ENCODE data around the gene TNS3.

The TNS3 gene

GRCh38 chr7:47356261-47356660 lies 225.7 kb downstream of the TNS3 start:
- in situ Hi-C loops (cut with HindIII; ENCODE audit: low sequenced_read_pairs): no loop called here

GRCh38 chr7:47355684-47356083 lies 226.2 kb downstream of the TNS3 start:
- in situ Hi-C loops (cut with HindIII; ENCODE audit: low sequenced_read_pairs): no loop called here

GRCh38 chr7:47354831-47355541 lies 226.9 kb downstream of the TNS3 start:
- in situ Hi-C loops (cut with HindIII; ENCODE audit: low sequenced_read_pairs): no loop called here

DNA sequence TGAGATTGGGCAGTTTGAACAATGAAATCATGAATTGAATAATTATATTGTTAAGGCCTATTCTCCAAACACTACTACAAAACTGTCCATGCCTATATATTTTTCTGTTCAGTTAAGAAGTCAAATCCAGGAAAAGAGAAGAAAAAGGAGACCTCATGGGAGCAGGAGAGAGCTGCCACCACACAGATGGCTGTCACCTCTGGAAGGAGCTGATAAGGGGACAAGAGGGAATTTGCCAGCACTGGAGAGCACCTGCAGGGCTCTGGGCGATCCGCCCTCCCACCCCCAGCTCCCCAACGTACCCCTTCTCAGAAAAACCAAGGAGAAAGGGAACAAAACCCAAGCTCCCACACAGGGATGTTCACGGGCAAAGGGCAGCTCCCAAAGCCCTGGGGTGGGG lies 227.8 kb downstream of the TNS3 start:
- in situ Hi-C loops (cut with HindIII; ENCODE audit: low sequenced_read_pairs): no loop called here

DNA sequence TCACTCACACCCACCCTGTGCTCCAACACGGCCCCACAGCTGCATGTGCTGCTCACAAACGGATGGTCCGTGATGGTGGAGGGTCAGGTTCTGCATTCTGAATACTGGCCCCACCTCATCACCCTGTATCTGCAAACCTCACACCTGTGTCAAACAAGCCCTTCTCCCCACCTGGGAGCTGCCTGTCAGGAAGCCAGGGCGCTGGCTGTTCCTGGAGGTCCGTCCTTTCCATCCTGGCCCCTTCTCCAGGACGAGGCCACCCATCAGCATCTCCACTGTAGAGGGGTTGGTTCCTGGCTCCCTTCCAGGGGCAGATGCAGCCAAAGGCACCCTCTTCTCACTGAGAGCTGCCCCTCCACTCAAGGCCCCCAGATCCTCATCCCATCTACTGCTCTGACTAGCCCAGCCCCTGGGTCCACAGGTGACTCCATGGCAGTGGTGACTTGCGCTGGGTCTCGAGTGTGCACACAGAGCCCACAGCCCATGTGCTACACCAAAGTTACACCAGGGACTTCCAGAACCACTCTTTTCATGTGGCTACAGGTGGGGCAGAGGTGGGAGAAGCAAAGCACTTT lies 229.4 kb downstream of the TNS3 start:
- in situ Hi-C loops (cut with HindIII; ENCODE audit: low sequenced_read_pairs): no loop called here

DNA sequence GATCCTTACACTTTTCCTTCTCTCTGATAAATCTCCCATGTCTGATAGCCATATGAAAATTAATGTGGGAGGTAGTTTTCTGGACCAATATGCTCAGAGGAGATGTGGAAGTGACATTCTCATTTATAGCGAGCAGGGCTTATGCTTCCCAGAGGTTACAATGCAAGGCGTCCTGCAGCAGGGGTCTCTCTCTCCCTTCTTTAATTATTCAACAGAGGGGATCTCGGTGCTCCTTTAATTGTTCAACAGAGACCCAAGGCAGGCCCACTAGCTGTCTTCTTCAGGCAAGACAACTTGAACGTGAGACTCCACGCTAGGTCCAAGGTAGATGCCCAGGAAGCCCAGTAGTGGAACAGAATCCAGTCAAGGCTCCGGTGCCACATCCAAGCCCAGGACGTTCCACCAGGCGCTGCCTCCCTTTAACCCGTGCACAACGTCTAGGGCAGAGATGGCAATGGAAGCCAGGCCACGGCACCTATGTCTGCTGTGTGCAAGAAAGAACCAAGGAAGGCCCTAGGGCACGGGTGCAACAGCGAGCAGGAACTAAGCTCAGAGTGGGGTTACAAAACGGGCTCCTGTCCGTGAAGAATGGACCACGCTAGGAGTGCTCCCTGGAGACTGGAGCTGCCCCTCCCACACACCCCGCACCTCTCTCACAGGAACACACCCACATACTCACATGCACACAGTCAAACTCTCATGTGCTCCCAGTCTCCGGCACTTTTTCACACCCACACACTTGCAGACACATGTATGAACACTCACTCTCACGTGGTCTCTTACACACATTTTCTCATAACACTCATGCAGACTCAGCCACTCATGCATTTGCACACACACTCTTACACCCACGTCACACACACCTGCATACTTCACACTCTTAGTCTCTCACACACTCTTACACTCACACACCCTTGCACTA lies 230.4 kb downstream of the TNS3 start:
- in situ Hi-C loops (cut with HindIII; ENCODE audit: low sequenced_read_pairs): no loop called here

GRCh38 chr7:47350425-47350824 lies 231.5 kb downstream of the TNS3 start:
- in situ Hi-C loops (cut with HindIII; ENCODE audit: low sequenced_read_pairs): no loop called here

- in situ Hi-C loops (cut with HindIII; ENCODE audit: low sequenced_read_pairs): no loop called here
These were observed 232.5 kb downstream of the TNS3 start for GRCh38 chr7:47349401-47349800.

GRCh38 chr7:47347816-47348385 lies 234.0 kb downstream of the TNS3 start:
- in situ Hi-C loops (cut with HindIII; ENCODE audit: low sequenced_read_pairs): no loop called here

- in situ Hi-C loops (cut with HindIII; ENCODE audit: low sequenced_read_pairs): no loop called here
These were observed 234.6 kb downstream of the TNS3 start for GRCh38 chr7:47347346-47347745.

GRCh38 chr7:47346377-47346914 lies 235.5 kb downstream of the TNS3 start:
- in situ Hi-C loops (cut with HindIII; ENCODE audit: low sequenced_read_pairs): no loop called here

GRCh38 chr7:47345857-47346298 lies 236.0 kb downstream of the TNS3 start:
- in situ Hi-C loops (cut with HindIII; ENCODE audit: low sequenced_read_pairs): no loop called here

DNA sequence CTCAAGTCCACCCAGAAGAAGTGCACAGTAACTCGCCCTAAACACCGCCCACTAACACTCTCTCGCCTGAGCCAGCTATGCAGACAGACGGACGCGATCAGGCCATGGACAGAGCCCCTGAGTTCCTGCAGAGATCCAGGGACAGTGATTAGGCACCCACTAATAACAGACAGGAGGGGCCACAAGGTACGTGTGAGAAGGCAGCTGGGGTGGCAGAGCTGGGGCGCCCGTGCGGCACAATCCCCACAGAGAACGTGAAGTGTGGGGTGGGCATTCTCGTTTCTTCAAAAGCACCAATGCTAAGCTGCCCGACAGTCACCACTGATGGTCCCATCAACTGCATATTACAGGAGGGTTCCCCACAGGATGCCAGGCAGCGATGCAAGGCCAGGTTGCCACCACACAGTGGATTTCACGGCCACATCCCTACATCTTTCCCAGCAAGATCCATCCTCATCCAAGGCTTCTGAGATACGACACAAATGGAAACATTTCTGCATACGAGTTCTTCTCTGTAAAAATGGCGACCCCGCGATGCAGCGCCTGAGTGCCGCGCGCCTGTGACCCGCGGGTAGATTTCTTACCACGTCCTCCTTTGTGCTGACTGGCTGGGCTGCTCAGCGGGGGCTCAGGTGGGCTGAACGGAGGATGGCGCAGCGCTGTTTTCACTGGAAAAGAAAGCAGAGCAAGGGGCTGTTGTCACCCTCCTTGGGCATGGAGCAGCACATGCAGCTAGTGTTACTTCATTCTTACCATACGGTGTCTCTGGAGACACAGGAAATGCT lies 237.5 kb downstream of the TNS3 start:
- in situ Hi-C loops (cut with HindIII; ENCODE audit: low sequenced_read_pairs): no loop called here

DNA sequence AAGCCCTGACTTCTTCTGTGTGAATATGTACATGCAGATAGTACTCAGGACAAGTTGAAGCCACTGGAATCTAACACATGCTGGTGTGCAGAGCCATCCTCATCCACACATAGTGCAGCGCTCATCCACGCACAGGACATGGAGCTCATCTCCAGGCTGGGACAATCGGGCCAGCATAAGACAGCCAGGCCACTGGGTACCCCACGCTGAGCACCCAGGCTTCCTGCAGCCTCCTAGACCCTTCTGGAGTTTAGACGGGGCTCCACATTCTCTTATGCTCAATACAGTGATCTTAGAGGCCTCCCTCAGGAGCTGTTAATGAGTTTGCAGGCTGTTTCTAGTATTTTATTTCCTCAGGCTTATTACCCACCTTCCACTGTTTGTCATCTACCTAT lies 238.9 kb downstream of the TNS3 start:
- in situ Hi-C loops (cut with HindIII; ENCODE audit: low sequenced_read_pairs): no loop called here

- in situ Hi-C loops (cut with HindIII; ENCODE audit: low sequenced_read_pairs): no loop called here
These were observed 239.4 kb downstream of the TNS3 start for GRCh38 chr7:47342296-47343060.

- in situ Hi-C loops (cut with HindIII; ENCODE audit: low sequenced_read_pairs): no loop called here
These were observed 241.4 kb downstream of the TNS3 start for GRCh38 chr7:47340517-47340916.

DNA sequence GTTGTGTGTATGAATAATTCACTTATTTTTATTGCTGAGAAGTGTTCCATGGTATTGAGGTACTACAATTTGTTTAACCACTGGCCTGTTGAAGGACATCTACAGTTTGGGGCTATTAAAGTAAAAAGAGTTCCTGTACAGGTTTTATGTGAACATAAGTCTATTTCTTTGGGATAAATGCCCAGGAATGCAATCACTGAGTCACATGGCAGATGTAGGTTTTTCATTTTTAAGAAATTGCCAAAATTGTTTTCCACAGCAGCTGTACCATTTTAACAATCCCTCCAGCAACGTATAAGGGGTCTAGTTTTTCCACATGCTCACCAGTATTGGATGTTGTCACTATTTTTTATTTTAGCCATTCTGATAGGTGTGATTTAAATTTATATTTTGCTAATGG lies 243.9 kb downstream of the TNS3 start:
- in situ Hi-C loops (cut with HindIII; ENCODE audit: low sequenced_read_pairs): no loop called here

GRCh38 chr7:47337531-47337930 lies 244.4 kb downstream of the TNS3 start:
- in situ Hi-C loops (cut with HindIII; ENCODE audit: low sequenced_read_pairs): no loop called here
